HepG2 (cell line): ENCODE measurements around the gene BBOF1. TPM values are rescaled to one million over a fixed set of nuclear protein-coding genes. Genes with fewer than 3 reads are reported as not detected.

Experiments used
- ATAC-seq: fragments of 200-7000 bp; cut with Tn5 transposase; 3 replicates; pipeline ENCODE4 v1.9.1; 2020; ENCODE audit warnings: mild to moderate bottlenecking, moderate library complexity
- BruUV-seq: library from RNA; stranded (reverse); fragments of 400-500 nt; replicated peaks from 2 replicates; lab custom pipeline; 2021; lab: Mats Ljungman, UMichigan
- CTCF ChIA-PET: fragments of 300-600 bp; formaldehyde crosslinking; extraction: SDS; loops from one replicate; lab custom pipeline; 2021; ENCODE audit warnings: low total read pairs, inconsistent platforms, low intra/inter-chr PET ratio; lab: Yijun Ruan, JAX
- POLR2A ChIA-PET: fragments of 350-600 bp; sonication (Branson Sonifier 250); formaldehyde crosslinking; loops from one replicate; lab custom pipeline; 2020; ENCODE audit warnings: antibody characterized with exemption, inconsistent platforms; lab: Yijun Ruan, JAX
- DNase-seq: peaks from one replicate; pipeline ENCODE4 v3.0.0-alpha.2; 2015; ENCODE audit warnings: low spot score
- FAIRE-seq: peaks from 3 replicates; lab custom pipeline; 2011; peaks lifted over from hg19 to GRCh38; lab: Jason Lieb, UNC
- H2AFZ ChIP-seq: one replicate; pipeline ENCODE4 v1.6.1; 2011; ENCODE audit warnings: low read length, inconsistent platforms
- H3K27ac ChIP-seq: fragments of 300-600 bp; 3 replicates; pipeline ENCODE4 v1.8.0; 2011; ENCODE audit warnings: mixed run types, mild to moderate bottlenecking, mixed read lengths, low read length, inconsistent platforms; ENCODE audit not compliant: insufficient read depth; ENCODE audit errors: extremely low read length
- H3K27me3 ChIP-seq, 2 experiments: fragments of 200-600 bp in 1 of 2; 2 replicates in 1 of 2; 3 replicates in 1 of 2; pipeline versions ENCODE4 v1.6.0 to v1.8.0; 2011; ENCODE audit warnings: low read length in 2 of 2, mild to moderate bottlenecking in 2 of 2, moderate library complexity in 2 of 2, inconsistent platforms in 1 of 2; ENCODE audit not compliant: insufficient read depth in 2 of 2, control insufficient read depth in 1 of 2
- H3K36me3 ChIP-seq, 2 experiments: fragments of 200-600 bp in 1 of 2; replicated peaks in 1 of 2; 2 replicates in 1 of 2; 3 replicates in 1 of 2; pipeline versions ENCODE4 v1.5.1 to v1.8.0; 2011; ENCODE audit warnings: low read length in 2 of 2, inconsistent platforms in 1 of 2; ENCODE audit not compliant: insufficient read depth in 2 of 2, control insufficient read depth in 1 of 2
- H3K4me1 ChIP-seq: 2 replicates; pipeline ENCODE4 v1.5.1; 2012; ENCODE audit warnings: low read length, inconsistent platforms; ENCODE audit not compliant: insufficient read depth
- H3K4me2 ChIP-seq: 2 replicates; pipeline ENCODE4 v1.6.0; 2011; ENCODE audit warnings: low read depth, low read length, inconsistent platforms
- H3K4me3 ChIP-seq, 3 experiments: fragments of 200-600 bp in 1 of 3; sonication (generic), shearing (Covaris generic) in 1 of 3; replicated peaks in 1 of 3; 2 replicates each; pipeline ENCODE4 v1.5.1; 2011 to 2016; ENCODE audit warnings: low read length in 3 of 3, inconsistent platforms in 2 of 3, low read depth in 2 of 3, mild to moderate bottlenecking in 2 of 3, control low read depth in 1 of 3, mixed read lengths in 1 of 3; ENCODE audit not compliant: insufficient read depth in 1 of 3
- H3K79me2 ChIP-seq: one replicate; pipeline ENCODE4 v1.6.1; 2011; ENCODE audit warnings: low read length, inconsistent platforms; ENCODE audit not compliant: insufficient read depth
- H3K9ac ChIP-seq: 2 replicates; pipeline ENCODE4 v1.6.0; 2011; ENCODE audit warnings: mild to moderate bottlenecking, low read depth, low read length, inconsistent platforms; ENCODE audit not compliant: insufficient read depth
- H3K9me3 ChIP-seq: 2 replicates; pipeline ENCODE4 v1.5.1; 2012; ENCODE audit warnings: mild to moderate bottlenecking, low read length
- H4K20me1 ChIP-seq: 2 replicates; pipeline ENCODE4 v1.6.0; 2011; ENCODE audit warnings: inconsistent platforms, mild to moderate bottlenecking, low read length, moderate library complexity; ENCODE audit not compliant: insufficient read depth
- ATM ChIP-seq: fragments of 450-650 bp; IDR thresholded peaks from 2 replicates; pipeline ENCODE4 v1.7.1; 2017; ENCODE audit warnings: mild to moderate bottlenecking, borderline replicate concordance
- GTF3A ChIP-seq: sonication (generic); formaldehyde crosslinking; conservative IDR thresholded peaks from 2 replicates; pipeline ENCODE4 v1.4.0; 2020; ENCODE audit warnings: mild to moderate bottlenecking, missing genetic modification reagents
- HNRNPK ChIP-seq: fragments of 200-400 bp; formaldehyde crosslinking; IDR thresholded peaks from 2 replicates; pipeline ENCODE4 v1.6.1; 2018; ENCODE audit warnings: low read length, low read depth, moderate library complexity, mild to moderate bottlenecking; ENCODE audit not compliant: poor library complexity, severe bottlenecking
- IRF9 ChIP-seq: sonication (generic); formaldehyde crosslinking; IDR thresholded peaks from 2 replicates; pipeline ENCODE4 v1.8.0; 2022; ENCODE audit warnings: missing genetic modification reagents, mild to moderate bottlenecking, borderline replicate concordance
- RAD51 ChIP-seq: fragments of 450-650 bp; IDR thresholded peaks from 2 replicates; pipeline ENCODE4 v1.6.1; 2016; ENCODE audit warnings: borderline replicate concordance
- ZBTB2 ChIP-seq: sonication (generic); formaldehyde crosslinking; IDR thresholded peaks from 2 replicates; pipeline ENCODE4 v1.8.0; 2022; ENCODE audit warnings: low read depth, missing genetic modification reagents
- ZBTB49 ChIP-seq: sonication (generic); formaldehyde crosslinking; IDR thresholded peaks from 2 replicates; pipeline ENCODE4 v1.4.0; 2020; ENCODE audit warnings: missing genetic modification reagents, borderline replicate concordance
- ZNF143 ChIP-seq: sonication (generic); formaldehyde crosslinking; IDR thresholded peaks from 2 replicates; pipeline ENCODE4 v1.4.0; 2020; ENCODE audit warnings: missing genetic modification reagents
- ZNF446 ChIP-seq: sonication (generic); formaldehyde crosslinking; IDR thresholded peaks from 2 replicates; pipeline ENCODE4 v1.5.0; 2020; ENCODE audit warnings: mild to moderate bottlenecking, missing genetic modification reagents
- ZNF761 ChIP-seq: sonication (generic); formaldehyde crosslinking; conservative IDR thresholded peaks from 2 replicates; pipeline ENCODE4 v1.4.0; 2020; ENCODE audit warnings: mild to moderate bottlenecking, missing genetic modification reagents
- ZNF768 ChIP-seq: sonication (generic); formaldehyde crosslinking; IDR thresholded peaks from 2 replicates; pipeline ENCODE4 v1.4.0; 2020; ENCODE audit warnings: missing genetic modification reagents
- ZSCAN31 ChIP-seq: sonication (generic); formaldehyde crosslinking; IDR thresholded peaks from 2 replicates; pipeline ENCODE4 v1.5.0; 2020; ENCODE audit warnings: low read depth, mild to moderate bottlenecking, missing genetic modification reagents
- WGBS: methylation state at CpG from one replicate; pipeline ENCODE4 v1.1.6; 2017; ENCODE audit warnings: low lambda C conversion rate; 5-methylcytosine and 5-hydroxymethylcytosine counted together
- in situ Hi-C: cut with HindIII; loops from 2 replicates; pipeline ENCODE4 v1.10.0; 2017; ENCODE audit warnings: low pct_unique_long_range_greater_than_20kb; ENCODE audit not compliant: extremely low pct_ligation_motif_present
- intact Hi-C: fragments of 100-400 bp; cut with micrococcal nuclease; formaldehyde crosslinking; loops from one replicate; pipeline ENCODE4 v1.10.0; 2022; ENCODE audit not compliant: unreplicated experiment
- polyA plus RNA-seq, 8 experiments: library from polyadenylated mRNA; depleted of rRNA in 3 of 8; stranded (reverse) in 7 of 8; unstranded in 1 of 8; fragments of >200 nt; fragmentation: Illumina TruSeq in 4 of 8; extraction: Trizol in 4 of 8; gene quantifications; 2 replicates each; pipeline versions ENCODE4 v1.2.1 to v1.2.3, GENCODE V29; 2011 to 2016; ENCODE audit warnings: low read depth in 4 of 8, missing spikeins in 1 of 8, mixed read lengths in 1 of 8; ENCODE audit not compliant: insufficient read depth in 1 of 8
- total RNA-seq, 5 experiments: library from RNA; depleted of rRNA; stranded (reverse); fragments of >200 nt; fragmentation: Illumina TruSeq; extraction: Trizol; gene quantifications; 2 replicates each; pipeline ENCODE4 v1.2.3, GENCODE V29; 2016; ENCODE audit warnings: low read depth in 1 of 5

BBOF1 gene
- total and polyA plus RNA-seq, 2 of the 13 experiments (the other 11 are each of a cell fraction or from before 2014, with no cell fraction given): 1.6 to 2.3 TPM

GRCh38 chr14:74105381-74105780 is 86.2 kb downstream of the BBOF1 start:
- intact Hi-C loops (no loop called here), in situ Hi-C loops (no loop called here)
- WGBS: 97% methylated on average over 2 of the region's 2 CpGs
- DNase-seq (no peak), ATAC-seq (no peak), FAIRE-seq (no peak)
- Histone ChIP-seq H3K4me1 (no peaks in the 10 kb centered on the region), H3K79me2 (no peaks in the 10 kb centered on the region), H3K9ac (no peak overlapping the region), H3K4me3 (no peak overlapping the region), H3K9me3 (no peaks in the 10 kb centered on the region), H3K4me2 (no peak overlapping the region), H2AFZ (no peak overlapping the region), H3K27ac (no peak overlapping the region), H3K36me3 (peaks cover 4 to 32% of the 10 kb centered on the region in 2 experiments; a peak in 4 of 5 replicates), H4K20me1 (no peaks in the 10 kb centered on the region), H3K27me3 (no peaks in the 10 kb centered on the region)
- BruUV-seq: no TSS peak
- CTCF ChIA-PET: no interaction called here
- POLR2A ChIA-PET: no interaction called here
- TF ChIP-seq HNRNPK (no peak), IRF9 (CRISPR knock-in tag) (no peak), ZBTB2 (CRISPR knock-in tag) (no peak), RAD51 (no peak), ZBTB49 (CRISPR knock-in tag) (no peak), GTF3A (no peak), ZNF446 (no peak), ZSCAN31 (CRISPR knock-in tag) (no peak), ZNF768 (CRISPR knock-in tag) (no peak), ZNF143 (CRISPR knock-in tag) (no peak), ZNF761 (no peak), ATM (no peak)
